HepG2 (cell line): ENCODE measurements around the gene PCNT. TPM values are rescaled to one million over a fixed set of nuclear protein-coding genes. Genes with fewer than 3 reads are reported as not detected.

Experiments used
- ARID2 ChIP-seq: sonication (generic); formaldehyde crosslinking; IDR thresholded peaks from 2 replicates; pipeline ENCODE4 v1.8.1; 2022; ENCODE audit warnings: mild to moderate bottlenecking, missing genetic modification reagents, borderline replicate concordance
- ASH2L ChIP-seq: fragments of 300-600, 200-600 bp; sonication (generic); IDR thresholded peaks from 2 replicates; pipeline ENCODE4 v1.7.0; 2017; ENCODE audit warnings: low read depth, mild to moderate bottlenecking, moderate library complexity, mixed read lengths, low read length; ENCODE audit not compliant: insufficient read length
- GATAD1 ChIP-seq: IDR thresholded peaks from 2 replicates; pipeline ENCODE4 v1.6.1; 2016; ENCODE audit warnings: missing genetic modification reagents, missing compliant biosample characterization
- KDM5B ChIP-seq: sonication (generic); formaldehyde crosslinking; IDR thresholded peaks from 2 replicates; pipeline ENCODE4 v1.4.0; 2020; ENCODE audit warnings: missing genetic modification reagents, mild to moderate bottlenecking, borderline replicate concordance
- MEIS2 ChIP-seq: sonication (generic); formaldehyde crosslinking; IDR thresholded peaks from 2 replicates; pipeline ENCODE4 v1.9.0; 2021; ENCODE audit warnings: mild to moderate bottlenecking, missing genetic modification reagents
- NBN ChIP-seq: fragments of 450-650 bp; conservative IDR thresholded peaks from 2 replicates; pipeline ENCODE4 v1.6.1; 2017
- SIN3B ChIP-seq: fragments of 150-350 bp; IDR thresholded peaks from 2 replicates; pipeline ENCODE4 v1.6.1; 2014; ENCODE audit warnings: low read length
- SMYD3 ChIP-seq: sonication (generic); formaldehyde crosslinking; IDR thresholded peaks from 2 replicates; pipeline ENCODE4 v1.8.1; 2023; ENCODE audit warnings: mild to moderate bottlenecking, missing genetic modification reagents
- SOX6 ChIP-seq, 2 experiments: fragments of 450-650 bp in 1 of 2; sonication (generic) in 1 of 2; formaldehyde crosslinking in 1 of 2; IDR thresholded peaks; 2 replicates each; pipeline versions ENCODE4 v1.4.0 to v1.6.1; 2017 to 2020; ENCODE audit warnings: antibody characterized with exemption in 1 of 2, mild to moderate bottlenecking in 1 of 2, missing genetic modification reagents in 1 of 2
- SP1 ChIP-seq, 2 experiments: fragments of 450-650 bp in 1 of 2; sonication (generic) in 1 of 2; formaldehyde crosslinking in 1 of 2; IDR thresholded peaks; 2 replicates each; pipeline versions ENCODE4 v1.4.0 to v1.6.1; 2016 to 2020; ENCODE audit warnings: missing genetic modification reagents in 1 of 2
- TSC22D2 ChIP-seq: sonication (generic); formaldehyde crosslinking; IDR thresholded peaks from 2 replicates; pipeline ENCODE4 v1.5.1; 2020; ENCODE audit warnings: missing genetic modification reagents, mild to moderate bottlenecking, borderline replicate concordance
- YEATS2 ChIP-seq: sonication (generic); formaldehyde crosslinking; IDR thresholded peaks from 2 replicates; pipeline ENCODE4 v1.4.0; 2020; ENCODE audit warnings: missing genetic modification reagents, borderline replicate concordance
- YEATS4 ChIP-seq: sonication (generic); formaldehyde crosslinking; IDR thresholded peaks from 2 replicates; pipeline ENCODE4 v1.4.0; 2020; ENCODE audit warnings: missing genetic modification reagents, borderline replicate concordance
- ZNF749 ChIP-seq: sonication (generic); formaldehyde crosslinking; IDR thresholded peaks from 2 replicates; pipeline ENCODE4 v1.8.0; 2022; ENCODE audit warnings: mild to moderate bottlenecking, missing genetic modification reagents, moderate library complexity, borderline replicate concordance
- polyA plus RNA-seq, 8 experiments: library from polyadenylated mRNA; depleted of rRNA in 3 of 8; stranded (reverse) in 7 of 8; unstranded in 1 of 8; fragments of >200 nt; fragmentation: Illumina TruSeq in 4 of 8; extraction: Trizol in 4 of 8; gene quantifications; 2 replicates each; pipeline versions ENCODE4 v1.2.1 to v1.2.3, GENCODE V29; 2011 to 2016; ENCODE audit warnings: low read depth in 4 of 8, missing spikeins in 1 of 8, mixed read lengths in 1 of 8; ENCODE audit not compliant: insufficient read depth in 1 of 8
- total RNA-seq, 5 experiments: library from RNA; depleted of rRNA; stranded (reverse); fragments of >200 nt; fragmentation: Illumina TruSeq; extraction: Trizol; gene quantifications; 2 replicates each; pipeline ENCODE4 v1.2.3, GENCODE V29; 2016; ENCODE audit warnings: low read depth in 1 of 5
- TF ChIP-seq, protein P1 (sequence below): sonication (generic); formaldehyde crosslinking; IDR thresholded peaks from 2 replicates; pipeline ENCODE4 v1.8.1; 2023; ENCODE audit warnings: mild to moderate bottlenecking, missing genetic modification reagents
- TF ChIP-seq, protein P2 (sequence below): sonication (generic); formaldehyde crosslinking; IDR thresholded peaks from 2 replicates; pipeline ENCODE4 v1.8.0; 2022; ENCODE audit warnings: low read depth, missing genetic modification reagents
- TF ChIP-seq, protein P3 (sequence below): sonication (generic); formaldehyde crosslinking; IDR thresholded peaks from one replicate; pipeline ENCODE4 v1.5.1; 2020; ENCODE audit warnings: mild to moderate bottlenecking, missing genetic modification reagents; ENCODE audit errors: not compliant biosample characterization

PCNT gene
- total and polyA plus RNA-seq, 2 of the 13 experiments (the other 11 are each of a cell fraction or from before 2014, with no cell fraction given), result 5.6 to 12.4 TPM

DNA sequence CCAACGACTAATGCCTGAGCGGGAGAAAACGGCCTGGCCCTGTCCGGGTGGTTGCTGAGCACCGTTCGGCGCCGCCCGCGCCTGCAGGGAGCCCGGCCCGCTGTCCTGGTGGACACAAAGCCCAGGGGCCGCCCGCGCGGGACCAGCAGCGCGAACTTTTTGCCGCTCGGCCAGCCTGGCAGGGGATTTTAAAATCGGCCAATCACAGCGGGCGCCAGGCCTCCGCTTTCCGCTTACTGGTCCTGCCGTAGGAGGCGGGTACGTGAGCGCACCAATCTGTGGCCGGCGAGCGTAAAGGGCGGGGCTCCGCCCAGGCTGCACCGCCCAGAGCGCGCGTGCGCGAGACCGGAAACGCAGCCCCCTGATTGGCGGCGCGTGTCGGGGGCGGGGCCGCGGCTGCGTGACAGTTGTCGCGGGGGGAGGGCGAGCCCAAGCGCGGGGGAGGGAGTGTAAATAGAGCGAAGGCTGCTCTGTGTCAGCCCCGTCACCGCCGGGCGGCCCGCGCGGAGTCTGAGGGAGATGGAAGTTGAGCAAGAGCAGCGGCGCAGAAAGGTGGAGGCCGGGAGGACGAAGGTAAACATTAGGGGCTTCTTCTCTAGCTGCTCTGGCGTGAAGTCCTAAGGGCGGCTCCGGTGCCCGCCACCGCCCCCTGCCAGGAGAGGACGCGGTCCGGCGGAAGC lies at the start of gene PCNT, which contains the start of gene C21orf58 (continued):
- TF ChIP-seq MEIS2 (CRISPR knock-in tag) (peak; percentile 0; the same call in 1 of the 2 replicates), NBN (no peak), ARID2 (CRISPR knock-in tag) (peak; percentile 61; the same call in 1 of the 2 replicates), KDM5B (CRISPR knock-in tag) (peak; percentile 66), SIN3B (peak; percentile 70), ASH2L (peak; percentile 79), ZNF749 (CRISPR knock-in tag) (0 out of 2 replicates have a peak, but pooled peaks have one; percentile 35), TSC22D2 (CRISPR knock-in tag) (no peak), SMYD3 (CRISPR knock-in tag) (peak; percentile 93; the same call in 1 of the 2 replicates), YEATS2 (CRISPR knock-in tag) (peak; percentile 64), SP1 (IDR thresholded peaks at IDR 0.05) (peak; percentile 62; the same call in 1 of the 2 replicates), SP1 (CRISPR knock-in tag; IDR thresholded peaks at IDR 0.05) (peak; percentile 84), YEATS4 (CRISPR knock-in tag) (peak; percentile 95; the same call in 1 of the 2 replicates), SOX6 (IDR thresholded peaks at IDR 0.05) (no peak), SOX6 (CRISPR knock-in tag; IDR thresholded peaks at IDR 0.05) (0 out of 2 replicates have a peak, but pooled peaks have one; percentile 49), GATAD1 (peak; percentile 78)
- TF ChIP-seq, protein P1, sequence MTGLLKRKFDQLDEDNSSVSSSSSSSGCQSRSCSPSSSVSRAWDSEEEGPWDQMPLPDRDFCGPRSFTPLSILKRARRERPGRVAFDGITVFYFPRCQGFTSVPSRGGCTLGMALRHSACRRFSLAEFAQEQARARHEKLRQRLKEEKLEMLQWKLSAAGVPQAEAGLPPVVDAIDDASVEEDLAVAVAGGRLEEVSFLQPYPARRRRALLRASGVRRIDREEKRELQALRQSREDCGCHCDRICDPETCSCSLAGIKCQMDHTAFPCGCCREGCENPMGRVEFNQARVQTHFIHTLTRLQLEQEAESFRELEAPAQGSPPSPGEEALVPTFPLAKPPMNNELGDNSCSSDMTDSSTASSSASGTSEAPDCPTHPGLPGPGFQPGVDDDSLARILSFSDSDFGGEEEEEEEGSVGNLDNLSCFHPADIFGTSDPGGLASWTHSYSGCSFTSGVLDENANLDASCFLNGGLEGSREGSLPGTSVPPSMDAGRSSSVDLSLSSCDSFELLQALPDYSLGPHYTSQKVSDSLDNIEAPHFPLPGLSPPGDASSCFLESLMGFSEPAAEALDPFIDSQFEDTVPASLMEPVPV (CRISPR knock-in tag), result peak; percentile 99
- TF ChIP-seq, protein P2, sequence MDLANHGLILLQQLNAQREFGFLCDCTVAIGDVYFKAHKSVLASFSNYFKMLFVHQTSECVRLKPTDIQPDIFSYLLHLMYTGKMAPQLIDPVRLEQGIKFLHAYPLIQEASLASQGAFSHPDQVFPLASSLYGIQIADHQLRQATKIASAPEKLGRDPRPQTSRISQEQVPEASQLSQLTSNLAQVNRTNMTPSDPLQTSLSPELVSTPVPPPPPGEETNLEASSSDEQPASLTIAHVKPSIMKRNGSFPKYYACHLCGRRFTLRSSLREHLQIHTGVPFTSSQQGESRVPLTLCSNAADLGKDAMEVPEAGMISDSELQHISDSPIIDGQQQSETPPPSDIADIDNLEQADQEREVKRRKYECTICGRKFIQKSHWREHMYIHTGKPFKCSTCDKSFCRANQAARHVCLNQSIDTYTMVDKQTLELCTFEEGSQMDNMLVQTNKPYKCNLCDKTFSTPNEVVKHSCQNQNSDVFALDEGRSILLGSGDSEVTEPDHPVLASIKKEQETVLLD (CRISPR knock-in tag), result peak; percentile 58; the same call in 1 of the 2 replicates
- TF ChIP-seq, protein P3, sequence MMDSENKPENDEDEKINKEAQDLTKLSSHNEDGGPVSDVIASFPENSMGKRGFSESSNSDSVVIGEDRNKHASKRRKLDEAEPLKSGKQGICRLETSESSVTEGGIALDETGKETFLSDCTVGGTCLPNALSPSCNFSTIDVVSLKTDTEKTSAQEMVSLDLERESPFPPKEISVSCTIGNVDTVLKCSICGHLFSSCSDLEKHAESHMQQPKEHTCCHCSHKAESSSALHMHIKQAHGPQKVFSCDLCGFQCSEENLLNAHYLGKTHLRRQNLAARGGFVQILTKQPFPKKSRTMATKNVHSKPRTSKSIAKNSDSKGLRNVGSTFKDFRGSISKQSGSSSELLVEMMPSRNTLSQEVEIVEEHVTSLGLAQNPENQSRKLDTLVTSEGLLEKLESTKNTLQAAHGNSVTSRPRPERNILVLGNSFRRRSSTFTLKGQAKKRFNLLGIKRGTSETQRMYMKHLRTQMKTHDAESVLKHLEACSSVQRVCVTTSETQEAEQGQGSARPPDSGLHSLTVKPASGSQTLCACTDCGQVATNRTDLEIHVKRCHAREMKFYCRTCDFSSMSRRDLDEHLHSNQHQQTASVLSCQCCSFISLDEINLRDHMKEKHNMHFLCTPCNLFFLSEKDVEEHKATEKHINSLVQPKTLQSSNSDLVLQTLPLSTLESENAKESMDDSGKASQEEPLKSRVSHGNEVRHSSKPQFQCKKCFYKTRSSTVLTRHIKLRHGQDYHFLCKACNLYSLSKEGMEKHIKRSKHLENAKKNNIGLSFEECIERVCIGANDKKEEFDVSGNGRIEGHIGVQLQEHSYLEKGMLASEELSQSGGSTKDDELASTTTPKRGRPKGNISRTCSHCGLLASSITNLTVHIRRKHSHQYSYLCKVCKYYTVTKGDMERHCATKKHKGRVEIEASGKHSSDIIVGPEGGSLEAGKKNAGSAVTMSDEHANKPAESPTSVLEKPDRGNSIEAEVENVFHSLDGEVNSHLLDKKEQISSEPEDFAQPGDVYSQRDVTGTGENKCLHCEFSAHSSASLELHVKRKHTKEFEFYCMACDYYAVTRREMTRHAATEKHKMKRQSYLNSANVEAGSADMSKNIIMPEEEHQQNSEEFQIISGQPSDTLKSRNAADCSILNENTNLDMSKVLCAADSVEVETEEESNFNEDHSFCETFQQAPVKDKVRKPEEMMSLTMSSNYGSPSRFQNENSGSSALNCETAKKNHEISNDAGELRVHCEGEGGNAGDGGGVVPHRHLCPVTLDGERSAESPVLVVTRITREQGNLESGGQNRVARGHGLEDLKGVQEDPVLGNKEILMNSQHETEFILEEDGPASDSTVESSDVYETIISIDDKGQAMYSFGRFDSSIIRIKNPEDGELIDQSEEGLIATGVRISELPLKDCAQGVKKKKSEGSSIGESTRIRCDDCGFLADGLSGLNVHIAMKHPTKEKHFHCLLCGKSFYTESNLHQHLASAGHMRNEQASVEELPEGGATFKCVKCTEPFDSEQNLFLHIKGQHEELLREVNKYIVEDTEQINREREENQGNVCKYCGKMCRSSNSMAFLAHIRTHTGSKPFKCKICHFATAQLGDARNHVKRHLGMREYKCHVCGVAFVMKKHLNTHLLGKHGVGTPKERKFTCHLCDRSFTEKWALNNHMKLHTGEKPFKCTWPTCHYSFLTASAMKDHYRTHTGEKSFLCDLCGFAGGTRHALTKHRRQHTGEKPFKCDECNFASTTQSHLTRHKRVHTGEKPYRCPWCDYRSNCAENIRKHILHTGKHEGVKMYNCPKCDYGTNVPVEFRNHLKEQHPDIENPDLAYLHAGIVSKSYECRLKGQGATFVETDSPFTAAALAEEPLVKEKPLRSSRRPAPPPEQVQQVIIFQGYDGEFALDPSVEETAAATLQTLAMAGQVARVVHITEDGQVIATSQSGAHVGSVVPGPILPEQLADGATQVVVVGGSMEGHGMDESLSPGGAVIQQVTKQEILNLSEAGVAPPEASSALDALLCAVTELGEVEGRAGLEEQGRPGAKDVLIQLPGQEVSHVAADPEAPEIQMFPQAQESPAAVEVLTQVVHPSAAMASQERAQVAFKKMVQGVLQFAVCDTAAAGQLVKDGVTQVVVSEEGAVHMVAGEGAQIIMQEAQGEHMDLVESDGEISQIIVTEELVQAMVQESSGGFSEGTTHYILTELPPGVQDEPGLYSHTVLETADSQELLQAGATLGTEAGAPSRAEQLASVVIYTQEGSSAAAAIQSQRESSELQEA (CRISPR knock-in tag), result no peak
